GM13976 (cell line): ENCODE results near the gene CFAP46.

ENCODE experiments used
- DNase-seq: peaks from one replicate; pipeline ENCODE4 v3.0.0; 2012; ENCODE audit warnings: low spot score
- CTCF ChIP-seq: IDR thresholded peaks from 2 replicates; pipeline ENCODE4 v1.5.1; 2012; ENCODE audit warnings: borderline replicate concordance, mild to moderate bottlenecking; ENCODE audit not compliant: insufficient read depth; ENCODE audit errors: extremely low read depth, missing control alignments, control extremely low read depth
- in situ Hi-C: fragments of 300-500 bp; cut with MboI; formaldehyde crosslinking; loops from one replicate; pipeline ENCODE4 v1.12.0; 2022; ENCODE audit warnings: low sequenced_read_pairs, mixed read lengths, inconsistent platforms; ENCODE audit not compliant: unreplicated experiment

CFAP46 gene

DNA sequence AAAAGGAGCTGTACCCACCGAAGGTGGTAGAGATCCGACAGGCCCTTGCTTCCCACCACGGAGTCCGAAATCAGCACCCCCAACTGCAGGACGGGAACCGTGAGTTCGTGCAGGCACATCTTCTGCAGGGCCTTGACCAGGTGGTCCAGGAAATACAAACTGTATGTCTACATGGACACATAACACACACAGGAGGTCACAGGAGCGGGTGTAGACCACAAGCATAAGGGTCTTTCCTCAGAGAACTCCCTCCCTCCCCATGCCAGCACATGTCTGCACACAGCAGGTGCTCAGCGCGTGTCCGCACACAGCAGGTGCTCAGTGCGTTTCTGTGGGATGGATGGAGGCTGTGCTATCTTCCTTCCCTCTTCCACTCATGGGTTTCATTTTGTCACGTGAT is 69.7 kb downstream of the CFAP46 start:
- TF ChIP-seq CTCF: no peak
- DNase-seq: no peak
- in situ Hi-C loops: no loop called here

DNA sequence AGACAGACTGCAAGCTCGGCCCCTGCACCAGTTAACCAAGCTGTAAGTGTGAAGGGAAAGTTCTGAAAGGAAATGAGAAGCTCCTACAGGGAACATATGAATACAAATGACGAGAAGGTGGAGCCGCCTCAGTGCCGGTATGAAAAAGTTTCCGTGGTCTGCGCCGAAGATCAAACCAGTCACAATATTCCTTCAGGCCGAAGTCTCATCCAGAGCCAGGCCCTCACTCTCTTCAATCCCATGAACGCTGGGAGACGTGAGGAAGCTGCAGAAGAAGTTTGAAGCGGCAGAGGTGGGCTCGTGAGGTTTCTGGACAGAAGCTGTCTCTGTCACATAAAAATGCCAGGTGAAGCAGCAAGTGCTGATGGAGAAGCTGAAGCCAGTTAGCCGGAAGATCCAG is 71.9 kb downstream of the CFAP46 start:
- DNase-seq: no peak
- no peak for TF ChIP-seq CTCF
- in situ Hi-C loops: no loop called here

- TF ChIP-seq CTCF: no peak
- in situ Hi-C loops: no loop called here
- DNase-seq: no peak
These were observed 72.7 kb downstream of the CFAP46 start for GRCh38 chr10:132869621-132870020.

DNA sequence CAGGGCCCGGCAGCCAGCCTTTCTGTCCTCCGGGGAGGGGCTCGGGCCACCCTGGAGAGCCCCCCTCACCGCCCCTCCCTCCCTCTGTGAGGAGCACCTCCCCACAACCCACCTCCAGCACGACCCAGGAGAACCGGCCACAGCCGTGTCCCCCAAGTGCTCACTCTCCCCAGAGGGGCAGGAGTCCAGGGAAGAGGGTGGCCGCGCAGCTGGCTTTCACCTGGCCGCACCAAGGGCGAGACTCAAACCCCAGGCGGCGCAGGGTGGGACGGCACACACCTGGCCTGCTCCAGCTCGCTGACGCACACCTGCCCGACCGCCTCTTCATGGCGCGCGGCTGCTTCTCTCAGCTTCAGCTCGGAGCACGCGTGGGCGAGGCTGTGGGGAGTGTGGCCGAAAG is 73.4 kb downstream of the CFAP46 start:
- in situ Hi-C loops: no loop called here
- TF ChIP-seq CTCF: no peak
- DNase-seq: no peak

GRCh38 chr10:132867801-132868644 is 74.3 kb downstream of the CFAP46 start:
- DNase-seq: no peak
- in situ Hi-C loops: no loop called here
- no peak for TF ChIP-seq CTCF

DNA sequence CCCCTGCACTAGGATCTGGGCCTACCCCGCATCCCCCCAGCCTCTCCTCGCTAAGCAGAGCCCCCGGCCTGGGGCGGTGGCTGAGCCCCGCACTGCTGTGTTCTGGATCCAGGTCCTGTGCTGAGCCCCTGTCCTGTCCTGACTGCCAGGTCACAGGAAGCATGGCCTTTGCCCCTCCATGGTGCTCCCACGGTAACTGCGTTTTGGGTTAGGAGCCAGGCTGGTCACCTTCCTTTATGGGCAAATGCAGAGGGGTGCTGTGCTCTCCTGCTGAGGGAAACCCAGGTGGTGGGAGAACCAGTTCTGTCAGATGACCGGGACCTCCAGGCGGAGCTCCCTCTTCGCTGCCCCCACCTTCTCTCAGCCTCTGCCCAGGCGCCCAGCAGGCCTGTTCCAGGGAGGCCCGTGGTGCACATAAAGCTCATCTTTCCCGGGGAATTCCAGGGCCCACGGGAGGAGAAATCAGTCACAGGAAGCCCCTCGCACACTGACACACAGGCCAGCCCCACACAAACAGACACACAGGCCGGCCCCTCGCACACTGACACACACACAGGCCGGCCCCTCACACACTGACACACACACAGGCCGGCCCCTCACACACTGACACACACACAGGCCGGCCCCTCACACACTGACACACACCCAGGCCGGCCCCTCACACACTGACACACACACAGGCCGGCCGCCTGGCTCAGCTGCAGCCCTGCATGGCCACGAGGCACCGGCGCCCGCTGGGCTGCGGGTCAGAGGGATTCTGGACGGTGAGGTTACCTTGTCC is 75.6 kb downstream of the CFAP46 start:
- no peak for TF ChIP-seq CTCF
- in situ Hi-C loops: no loop called here

More for the DNA sequence above, 75.6 kb downstream of the CFAP46 start:
- no peak for DNase-seq
